PC-9 (cell line): Measurements from ENCODE around the gene PLD6.

Experiments used
- EZH2 ChIP-seq: fragments of 200-600 bp; sonication (generic); IDR thresholded peaks from 2 replicates; pipeline ENCODE4 v1.8.0; 2017; ENCODE audit warnings: antibody characterized with exemption, low read depth
- TF ChIP-seq, protein P1 (sequence below): fragments of 200-600 bp; sonication (generic); conservative IDR thresholded peaks from 2 replicates; pipeline ENCODE4 v1.6.1; 2017; ENCODE audit warnings: mixed run types, antibody characterized with exemption, mild to moderate bottlenecking, moderate library complexity

DNA sequence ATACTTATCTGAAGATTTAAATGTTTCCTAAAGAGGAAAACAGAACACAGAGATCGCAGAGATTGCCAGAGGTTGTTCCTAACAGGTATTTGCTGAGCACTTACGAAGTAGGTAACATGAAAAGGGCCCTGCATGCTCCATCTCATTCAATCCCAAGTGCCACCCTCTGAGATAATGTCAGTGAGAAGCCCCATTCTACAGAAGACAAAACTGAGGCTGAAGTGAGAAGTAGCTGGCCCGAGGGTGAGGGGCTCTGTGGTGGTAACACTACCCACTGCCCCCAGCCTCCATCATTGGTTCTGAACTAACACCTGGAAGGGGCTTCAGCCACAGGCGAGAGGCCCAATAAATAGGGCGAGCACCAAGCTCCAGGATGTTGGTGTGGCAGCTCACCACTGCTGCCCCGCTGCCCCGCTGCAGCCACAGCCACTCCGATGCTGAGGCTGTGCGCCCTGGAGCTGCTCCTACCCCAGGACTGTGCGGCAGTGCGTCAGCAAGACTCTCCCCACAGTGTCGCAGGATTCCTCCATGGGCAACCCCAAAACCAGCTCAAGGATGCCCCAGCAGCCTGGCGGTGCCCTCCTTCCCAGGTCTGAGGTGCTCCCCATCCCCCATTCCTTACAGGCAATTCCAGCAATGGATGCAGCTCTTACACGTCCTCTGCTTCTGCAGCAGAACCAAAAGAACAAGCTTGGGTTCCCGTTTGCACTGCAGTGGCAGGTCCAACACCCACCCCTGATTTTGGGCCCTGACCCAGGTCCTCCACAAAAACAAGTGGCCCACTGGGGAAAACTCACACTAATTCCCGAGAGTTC lies 20.5 kb upstream of the PLD6 start:
- TF ChIP-seq, protein P1, sequence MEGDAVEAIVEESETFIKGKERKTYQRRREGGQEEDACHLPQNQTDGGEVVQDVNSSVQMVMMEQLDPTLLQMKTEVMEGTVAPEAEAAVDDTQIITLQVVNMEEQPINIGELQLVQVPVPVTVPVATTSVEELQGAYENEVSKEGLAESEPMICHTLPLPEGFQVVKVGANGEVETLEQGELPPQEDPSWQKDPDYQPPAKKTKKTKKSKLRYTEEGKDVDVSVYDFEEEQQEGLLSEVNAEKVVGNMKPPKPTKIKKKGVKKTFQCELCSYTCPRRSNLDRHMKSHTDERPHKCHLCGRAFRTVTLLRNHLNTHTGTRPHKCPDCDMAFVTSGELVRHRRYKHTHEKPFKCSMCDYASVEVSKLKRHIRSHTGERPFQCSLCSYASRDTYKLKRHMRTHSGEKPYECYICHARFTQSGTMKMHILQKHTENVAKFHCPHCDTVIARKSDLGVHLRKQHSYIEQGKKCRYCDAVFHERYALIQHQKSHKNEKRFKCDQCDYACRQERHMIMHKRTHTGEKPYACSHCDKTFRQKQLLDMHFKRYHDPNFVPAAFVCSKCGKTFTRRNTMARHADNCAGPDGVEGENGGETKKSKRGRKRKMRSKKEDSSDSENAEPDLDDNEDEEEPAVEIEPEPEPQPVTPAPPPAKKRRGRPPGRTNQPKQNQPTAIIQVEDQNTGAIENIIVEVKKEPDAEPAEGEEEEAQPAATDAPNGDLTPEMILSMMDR = no peak
- TF ChIP-seq EZH2 = no peak
